Right ventricle myocardium superior (tissue), 1 donor: ENCODE results near the gene SRSF2. TPM values are rescaled to one million over a fixed set of nuclear protein-coding genes. Genes with fewer than 3 reads are reported as not detected.
"Not testable (repeated sequence)": the region's sequence is repeated elsewhere in the genome, so short reads cannot be mapped to it uniquely, and the experiment has no call there.

Experiments
- ATAC-seq: fragments of 200-7000 bp; cut with Tn5 transposase; one replicate; pipeline ENCODE4 v1.9.1; 2020; ENCODE audit warnings: mild to moderate bottlenecking; ENCODE audit not compliant: poor library complexity
- DNase-seq: peaks from one replicate; pipeline ENCODE4 v3.0.0-alpha.2; 2020
- intact Hi-C: fragments of 100-400 bp; cut with DNase I; formaldehyde crosslinking; loops from one replicate; pipeline ENCODE4 v1.11.2; 2022
- total RNA-seq: library from RNA; stranded (reverse); fragmentation: NEBNext Ultra II Directional; extraction: Animal tissue kit (Norgen Biotek cat#: 25700); gene quantifications from one replicate; pipeline ENCODE4 v1.2.1, GENCODE V29; 2021
- donor health status: DM: no; HTN: yes; CAD: no; lungs with severe emphysema.

SRSF2 gene
- total RNA-seq, 1 donor from 2014 or later: 61.2 TPM

- ATAC-seq (no peak), DNase-seq (no peak)
- intact Hi-C loops: no loop called here
These were observed 3.4 kb upstream of the SRSF2 start for GRCh38 chr17:76740329-76741118.

GRCh38 chr17:76739568-76740115 is 2.5 kb upstream of the SRSF2 start:
- DNase-seq, ATAC-seq, intact Hi-C loops: not testable (repeated sequence)

- no peak for ATAC-seq
- intact Hi-C loops: no loop called here
- DNase-seq: no peak
These were observed 1.3 kb upstream of the SRSF2 start for GRCh38 chr17:76738468-76738850.

- ATAC-seq (peak; percentile 87), DNase-seq (peak; percentile 95)
- intact Hi-C loops: no loop called here
These were observed 741 bp upstream of the SRSF2 start, which contains the start of gene MFSD11 for GRCh38 chr17:76737676-76738467. TSS of gene MFSD11 (plus strand) at chr17:76738119. CDS start at chr17:76738353, 234 bp downstream.

GRCh38 chr17:76736349-76737081 is 616 bp downstream of the SRSF2 start:
- peak; percentile 55 for ATAC-seq
- intact Hi-C loops: no loop called here

GRCh38 chr17:76735586-76736348 is 1.4 kb downstream of the SRSF2 start:
- no peak for ATAC-seq
- no peak for DNase-seq
- intact Hi-C loops: no loop called here

More at GRCh38 chr17:76736349-76737081, 616 bp downstream of the SRSF2 start:
- peak; percentile 86 for DNase-seq

- ATAC-seq (no peak), DNase-seq (no peak)
- intact Hi-C loops: no loop called here
These were observed 2.1 kb downstream of the SRSF2 start for GRCh38 chr17:76735006-76735405.

GRCh38 chr17:76734080-76734840 is 2.9 kb downstream of the SRSF2 start:
- DNase-seq: no peak
- intact Hi-C loops: no loop called here
- no peak for ATAC-seq

GRCh38 chr17:76733618-76733957 is 3.5 kb downstream of the SRSF2 start:
- intact Hi-C loops: no loop called here
- no peak for ATAC-seq
- DNase-seq: no peak

GRCh38 chr17:76732734-76733617 is 4.2 kb downstream of the SRSF2 start:
- no peak for ATAC-seq
- intact Hi-C loops: no loop called here
- DNase-seq: no peak

- DNase-seq, intact Hi-C loops, ATAC-seq: not testable (repeated sequence)
These were observed 5.1 kb downstream of the SRSF2 start for GRCh38 chr17:76731800-76732733.

- ATAC-seq (no peak), DNase-seq (no peak)
- intact Hi-C loops: no loop called here
These were observed 9.2 kb downstream of the SRSF2 start for GRCh38 chr17:76727745-76728456.

- peak; percentile 90 for DNase-seq
- intact Hi-C loops: no loop called here
- ATAC-seq: peak; percentile 68
These were observed 10.1 kb downstream of the SRSF2 start, which contains the start of gene METTL23 for GRCh38 chr17:76726776-76727718. TSS of gene METTL23 (plus strand) at chr17:76726839. CDS start at chr17:76729711, 2,872 bp downstream.

GRCh38 chr17:76726231-76726775 is 10.8 kb downstream of the SRSF2 start, which contains the start of gene JMJD6:
TSS of gene JMJD6 (minus strand) at chr17:76726606. CDS start at chr17:76726475, 131 bp downstream.
- intact Hi-C loops: no loop called here
- DNase-seq: peak; percentile 98
- ATAC-seq: peak; percentile 93
